Stomach smooth muscle (tissue), 2 donors: Measurements from ENCODE around the gene POLR3E.

ENCODE experiments used
- H3K27ac ChIP-seq: one replicate; pipeline ENCODE4 v1.7.0; 2013; ENCODE audit warnings: mild to moderate bottlenecking, low read length, inconsistent platforms
- H3K27me3 ChIP-seq, 2 donors: one replicate each; pipeline ENCODE4 v1.7.0; 2013; ENCODE audit warnings: low read length in 2 of 2; ENCODE audit not compliant: insufficient read depth in 2 of 2, control insufficient read depth in 1 of 2
- H3K36me3 ChIP-seq, 2 donors: one replicate each; pipeline ENCODE4 v1.7.0; 2013; ENCODE audit warnings: low read length in 2 of 2; ENCODE audit not compliant: control insufficient read depth in 2 of 2, insufficient read depth in 2 of 2
- H3K4me1 ChIP-seq: one replicate; pipeline ENCODE4 v1.7.0; 2013; ENCODE audit warnings: low read length; ENCODE audit not compliant: control insufficient read depth, insufficient read depth
- H3K4me3 ChIP-seq, 2 donors: one replicate each; pipeline ENCODE4 v1.7.0; 2013; ENCODE audit warnings: low read length in 2 of 2
- H3K9ac ChIP-seq, 2 donors: one replicate each; pipeline ENCODE4 v1.7.0; 2013; ENCODE audit warnings: low read length in 2 of 2, mild to moderate bottlenecking in 1 of 2
- H3K9me3 ChIP-seq, 2 donors: one replicate each; pipeline ENCODE4 v1.7.0; 2013; ENCODE audit warnings: low read length in 2 of 2; ENCODE audit not compliant: control insufficient read depth in 2 of 2
- donor health status: healthy.
- donor health status: Pancreatic carcinoma.

The POLR3E gene

GRCh38 chr16:22353191-22353919 is 56.1 kb downstream of the POLR3E start:
- Histone ChIP-seq H3K9me3 (no peaks in the 10 kb centered on the region), H3K9ac (peak overlapping the region in 1 of 2 donors; percentile 36), H3K4me1 (peaks cover 11% of the 10 kb centered on the region)

GRCh38 chr16:22353933-22354541 is 56.8 kb downstream of the POLR3E start:
- Histone ChIP-seq H3K27me3 (no peaks in the 10 kb centered on the region), H3K4me3 (no peak overlapping the region), H3K27ac (no peak overlapping the region), H3K36me3 (peaks cover 9 to 15% of the 10 kb centered on the region in 2 donors), H3K9me3 (no peaks in the 10 kb centered on the region), H3K9ac (no peak overlapping the region), H3K4me1 (peaks cover 11% of the 10 kb centered on the region)

More at GRCh38 chr16:22353191-22353919, 56.1 kb downstream of the POLR3E start:
- H3K4me3 ChIP-seq = peak overlapping the region in 1 of 2 donors; percentile 44
- no peaks in the 10 kb centered on the region for H3K27me3 ChIP-seq
- no peak overlapping the region for H3K27ac ChIP-seq
- peaks cover 15 to 22% of the 10 kb centered on the region in 2 donors for H3K36me3 ChIP-seq

- no peak overlapping the region for H3K27ac ChIP-seq
- no peak overlapping the region for H3K4me3 ChIP-seq
- H3K36me3 ChIP-seq = peaks cover 6 to 8% of the 10 kb centered on the region in 2 donors
- H3K9ac ChIP-seq = no peak overlapping the region
- no peaks in the 10 kb centered on the region for H3K27me3 ChIP-seq
- no peaks in the 10 kb centered on the region for H3K9me3 ChIP-seq
- peaks cover 11% of the 10 kb centered on the region for H3K4me1 ChIP-seq
These were observed 58.3 kb downstream of the POLR3E start for GRCh38 chr16:22355487-22355908.

GRCh38 chr16:22356930-22357634 is 59.9 kb downstream of the POLR3E start:
- peaks cover 11% of the 10 kb centered on the region for H3K4me1 ChIP-seq
- H3K27me3 ChIP-seq = no peaks in the 10 kb centered on the region
- no peak overlapping the region for H3K9ac ChIP-seq
- H3K27ac ChIP-seq = no peak overlapping the region
- no peaks in the 10 kb centered on the region for H3K9me3 ChIP-seq
- peaks cover 4 to 12% of the 10 kb centered on the region in 2 donors for H3K36me3 ChIP-seq
- no peak overlapping the region for H3K4me3 ChIP-seq

- no peak overlapping the region for H3K4me3 ChIP-seq
- peaks cover 10% of the 10 kb centered on the region for H3K4me1 ChIP-seq
- H3K9ac ChIP-seq = no peak overlapping the region
- no peaks in the 10 kb centered on the region for H3K9me3 ChIP-seq
- no peak overlapping the region for H3K27ac ChIP-seq
- peaks cover 3 to 13% of the 10 kb centered on the region in 2 donors for H3K36me3 ChIP-seq
- no peaks in the 10 kb centered on the region for H3K27me3 ChIP-seq
These were observed 60.4 kb downstream of the POLR3E start for GRCh38 chr16:22357635-22357971.

- H3K4me3 ChIP-seq = no peak overlapping the region
- H3K9me3 ChIP-seq = no peaks in the 10 kb centered on the region
- peaks cover 6% of the 10 kb centered on the region for H3K4me1 ChIP-seq
- H3K27me3 ChIP-seq = no peaks in the 10 kb centered on the region
- H3K36me3 ChIP-seq = peaks cover 3 to 12% of the 10 kb centered on the region in 2 donors
- H3K27ac ChIP-seq = no peak overlapping the region
- H3K9ac ChIP-seq = no peak overlapping the region
These were observed 60.8 kb downstream of the POLR3E start for GRCh38 chr16:22358000-22358399.

- no peaks in the 10 kb centered on the region for H3K9me3 ChIP-seq
- H3K4me1 ChIP-seq = peaks cover under 1% of the 10 kb centered on the region
- H3K4me3 ChIP-seq = no peak overlapping the region
- H3K27me3 ChIP-seq = no peaks in the 10 kb centered on the region
- peaks cover 18 to 22% of the 10 kb centered on the region in 2 donors for H3K36me3 ChIP-seq
- H3K9ac ChIP-seq = no peak overlapping the region
- no peak overlapping the region for H3K27ac ChIP-seq
These were observed 62.5 kb downstream of the POLR3E start for GRCh38 chr16:22359679-22360078.

GRCh38 chr16:22360963-22361659 is 63.9 kb downstream of the POLR3E start:
- Histone ChIP-seq H3K27me3 (no peaks in the 10 kb centered on the region), H3K36me3 (peaks cover 19 to 23% of the 10 kb centered on the region in 2 donors), H3K27ac (no peak overlapping the region), H3K9me3 (no peaks in the 10 kb centered on the region), H3K9ac (no peak overlapping the region), H3K4me3 (no peak overlapping the region), H3K4me1 (peaks cover 3% of the 10 kb centered on the region)

GRCh38 chr16:22364241-22364640 is 67.0 kb downstream of the POLR3E start:
- no peaks in the 10 kb centered on the region for H3K9me3 ChIP-seq
- H3K27ac ChIP-seq = no peak overlapping the region
- peaks cover 15 to 23% of the 10 kb centered on the region in 2 donors for H3K36me3 ChIP-seq
- no peak overlapping the region for H3K4me3 ChIP-seq
- H3K4me1 ChIP-seq = peaks cover 12% of the 10 kb centered on the region
- H3K9ac ChIP-seq = no peak overlapping the region
- no peaks in the 10 kb centered on the region for H3K27me3 ChIP-seq

- H3K4me1 ChIP-seq = peaks cover 18% of the 10 kb centered on the region
- H3K27me3 ChIP-seq = no peaks in the 10 kb centered on the region
- H3K9me3 ChIP-seq = no peaks in the 10 kb centered on the region
- no peak overlapping the region for H3K9ac ChIP-seq
- H3K36me3 ChIP-seq = peaks cover 15 to 19% of the 10 kb centered on the region in 2 donors
- H3K4me3 ChIP-seq = no peak overlapping the region
- no peak overlapping the region for H3K27ac ChIP-seq
These were observed 69.2 kb downstream of the POLR3E start for GRCh38 chr16:22366371-22366770.
